K562 (cell line): ENCODE results near the gene HOXB5. TPM values are rescaled to one million over a fixed set of nuclear protein-coding genes. Genes with fewer than 3 reads are reported as not detected.

Experiments
- DACH1 ChIP-seq: fragments of 450-650 bp; IDR thresholded peaks from 2 replicates; pipeline ENCODE4 v1.6.1; 2018; ENCODE audit not compliant: partially characterized antibody
- GABPB1 ChIP-seq: sonication (generic); formaldehyde crosslinking; IDR thresholded peaks from 2 replicates; pipeline ENCODE4 v1.8.0; 2022; ENCODE audit warnings: mild to moderate bottlenecking, missing genetic modification reagents
- HMG20A ChIP-seq: fragments of 450-650 bp; formaldehyde crosslinking; conservative IDR thresholded peaks from 2 replicates; pipeline ENCODE4 v1.4.0; 2020; ENCODE audit warnings: mild to moderate bottlenecking, mixed read lengths
- IRF2 ChIP-seq: sonication (generic); formaldehyde crosslinking; IDR thresholded peaks from 2 replicates; pipeline ENCODE4 v1.8.1; 2022; ENCODE audit warnings: mild to moderate bottlenecking, missing genetic modification reagents
- JUN ChIP-seq, 2 experiments: sonication (generic) in 1 of 2; formaldehyde crosslinking in 1 of 2; IDR thresholded peaks; 2 replicates each; pipeline versions ENCODE4 v1.6.1 to v1.8.0; 2012 to 2022; ENCODE audit warnings: borderline replicate concordance in 2 of 2, mild to moderate bottlenecking in 2 of 2, improper control_type of control experiment in 1 of 2, low read depth in 1 of 2, low read length in 1 of 2, missing genetic modification reagents in 1 of 2
- JUNB ChIP-seq: fragments of 450-650 bp; formaldehyde crosslinking; conservative IDR thresholded peaks from 2 replicates; pipeline ENCODE4 v1.4.0; 2020; ENCODE audit warnings: mild to moderate bottlenecking
- NFE2L1 ChIP-seq: fragments of 450-650 bp; IDR thresholded peaks from 2 replicates; pipeline ENCODE4 v1.6.1; 2016; ENCODE audit warnings: missing genetic modification characterization, low read depth, mild to moderate bottlenecking, missing compliant biosample characterization, moderate library complexity, borderline replicate concordance
- PCBP1 ChIP-seq: fragments of 200-400 bp; formaldehyde crosslinking; IDR thresholded peaks from 2 replicates; pipeline ENCODE4 v1.6.1; 2018; ENCODE audit warnings: mild to moderate bottlenecking, low read depth, low read length; ENCODE audit not compliant: poor library complexity, severe bottlenecking
- PPARD ChIP-seq: fragments of 250-450 bp; sonication (Bioruptor Pico); IDR thresholded peaks from 2 replicates; pipeline ENCODE4 v1.8.0; 2022; ENCODE audit warnings: inconsistent platforms, mild to moderate bottlenecking, moderate library complexity
- RBBP5 ChIP-seq: fragments of 200-600 bp; sonication (generic); IDR thresholded peaks from 2 replicates; pipeline ENCODE4 v1.6.1; 2012; ENCODE audit warnings: borderline replicate concordance, mild to moderate bottlenecking, low read length, control low read depth, inconsistent platforms; ENCODE audit not compliant: insufficient read depth, poor library complexity, severe bottlenecking
- RBM22 ChIP-seq: fragments of 200-400 bp; formaldehyde crosslinking; IDR thresholded peaks from 2 replicates; pipeline ENCODE4 v1.6.1; 2018; ENCODE audit warnings: low read length, low read depth; ENCODE audit not compliant: poor library complexity, severe bottlenecking
- SIN3A ChIP-seq, 2 experiments: fragments of 150-350 bp in 1 of 2; IDR thresholded peaks; 2 replicates each; pipeline ENCODE4 v1.6.1; 2011 to 2016; ENCODE audit warnings: borderline replicate concordance in 2 of 2, low read depth in 2 of 2, low read length in 2 of 2, mild to moderate bottlenecking in 2 of 2, moderate library complexity in 2 of 2; ENCODE audit not compliant: control insufficient read depth in 1 of 2
- XRCC5 ChIP-seq: fragments of 200-400 bp; formaldehyde crosslinking; IDR thresholded peaks from 2 replicates; pipeline ENCODE4 v1.6.1; 2017; ENCODE audit warnings: low read depth, mild to moderate bottlenecking, low read length
- YY1 ChIP-seq, 3 experiments: IDR thresholded peaks; 2 replicates each; pipeline ENCODE4 v1.6.1; 2011; ENCODE audit warnings: low read length in 2 of 3, mild to moderate bottlenecking in 2 of 3, moderate library complexity in 2 of 3, borderline replicate concordance in 1 of 3, control low read depth in 1 of 3, low read depth in 1 of 3; ENCODE audit not compliant: insufficient read depth in 3 of 3, insufficient replicate concordance in 2 of 3, control insufficient read depth in 1 of 3, insufficient read length in 1 of 3; ENCODE audit errors: extremely low read depth in 1 of 3
- ZNF444 ChIP-seq: fragments of 250-450 bp; sonication (Bioruptor Pico); IDR thresholded peaks from 2 replicates; pipeline ENCODE4 v1.4.0; 2020; ENCODE audit warnings: mild to moderate bottlenecking, moderate library complexity
- ZNF584 ChIP-seq: fragments of 200-800 bp; sonication (Bioruptor generic); IDR thresholded peaks from 2 replicates; pipeline ENCODE4 v1.6.1; 2016; ENCODE audit warnings: low read depth, mild to moderate bottlenecking, missing genetic modification characterization, missing compliant biosample characterization
- ZNF785 ChIP-seq: fragments of 250-450 bp; sonication (Bioruptor Pico); IDR thresholded peaks from 2 replicates; pipeline ENCODE4 v1.4.0; 2020; ENCODE audit warnings: mild to moderate bottlenecking
- polyA plus RNA-seq, 8 experiments: library from polyadenylated mRNA; depleted of rRNA in 4 of 8; stranded (reverse) in 5 of 8; unstranded in 3 of 8; fragments of >200 nt; fragmentation: Nextera tagmentation in 2 of 8; fragmentation: Illumina TruSeq in 1 of 8; extraction: Ambion mirVana in 2 of 8; extraction: Trizol in 1 of 8; gene quantifications; 2 replicates each; pipeline versions ENCODE4 v1.2.1 to v1.2.3, GENCODE V29; 2011 to 2014; ENCODE audit warnings: inconsistent platforms in 1 of 8, missing spikeins in 1 of 8
- total RNA-seq, 7 experiments: library from RNA; depleted of rRNA in 6 of 7; stranded (reverse); fragments of >200 nt in 6 of 7; fragmentation: Illumina TruSeq in 2 of 7; extraction: Trizol in 2 of 7; gene quantifications; 2 replicates each; pipeline versions ENCODE4 v1.2.1 to v1.2.3, GENCODE V29; 2011 to 2021; ENCODE audit warnings: low replicate concordance in 1 of 7
- TF ChIP-seq, protein P1 (sequence below): fragments of 250-450 bp; sonication (Bioruptor Pico); IDR thresholded peaks from 2 replicates; pipeline ENCODE4 v1.8.0; 2022; ENCODE audit warnings: inconsistent platforms
- TF ChIP-seq, protein P2 (sequence below): fragments of 450-650 bp; IDR thresholded peaks from 2 replicates; pipeline ENCODE4 v1.7.1; 2018; ENCODE audit warnings: mild to moderate bottlenecking, low read depth; ENCODE audit not compliant: partially characterized antibody

Gene HOXB5
- total and polyA plus RNA-seq, 9 of the 15 experiments (the other 6 are each of a cell fraction or from before 2014, with no cell fraction given) = 0.24 to 2.7 (median 0.65) TPM

DNA sequence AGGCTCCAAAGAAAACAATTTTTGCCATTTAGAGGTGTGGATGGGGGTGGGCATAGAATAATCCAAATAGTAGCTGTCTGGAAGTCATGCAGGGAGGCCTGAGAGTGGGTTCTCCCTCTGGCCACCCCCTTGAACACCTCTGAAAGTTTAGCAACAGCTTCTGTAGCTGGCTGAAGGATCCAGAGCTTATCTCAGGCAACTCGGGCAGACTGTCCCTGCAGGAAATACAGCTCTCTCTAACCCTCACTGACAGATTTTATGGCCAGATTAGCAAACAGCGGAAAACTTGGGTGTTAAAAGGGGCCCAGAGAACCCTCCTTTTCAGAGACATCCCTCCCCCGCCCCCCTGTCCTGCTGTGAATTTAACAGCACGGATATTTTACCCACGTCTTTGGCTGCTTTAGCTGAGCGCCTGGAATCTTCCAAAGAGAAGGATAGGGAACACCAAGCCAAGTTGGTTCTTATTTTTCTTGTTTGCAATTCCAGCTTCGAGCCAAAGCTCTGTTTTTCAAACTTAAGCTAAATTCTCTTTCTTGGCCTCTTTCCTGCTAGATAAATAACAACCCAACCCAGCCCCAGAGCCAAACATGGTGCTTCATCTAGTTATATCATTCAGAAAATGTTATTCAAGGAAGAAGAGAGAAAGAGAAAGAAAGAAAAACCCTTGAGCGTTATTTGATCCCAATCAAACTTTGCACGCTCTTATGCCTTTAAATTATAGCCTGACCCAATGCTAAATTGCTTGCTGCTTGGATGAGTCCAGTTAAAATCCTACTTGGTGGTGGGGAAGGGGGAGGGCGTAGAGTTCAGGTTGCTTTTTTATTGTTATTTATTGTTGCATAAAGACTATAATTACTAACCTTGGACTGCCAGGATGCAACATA is 46.4 kb downstream of the HOXB5 start (continued):
- no peak for TF ChIP-seq NFE2L1 (tag)
- TF ChIP-seq HMG20A (CRISPR knock-in tag) = no peak
- no peak for TF ChIP-seq SIN3A (IDR thresholded peaks at IDR 0.05; ENCODE audit: borderline replicate concordance in 2 of 2, control insufficient read depth in 1 of 2, low read depth in 2 of 2, low read length in 2 of 2)
- TF ChIP-seq IRF2 (CRISPR knock-in tag) = no peak
- TF ChIP-seq DACH1 = no peak
- no peak for TF ChIP-seq ZNF785 (CRISPR knock-in tag)
- 0 out of 2 replicates have a peak, but pooled peaks have one; percentile 32 for TF ChIP-seq JUN (IDR thresholded peaks at IDR 0.05; ENCODE audit: borderline replicate concordance, low read depth, low read length)
- no peak for TF ChIP-seq JUN (CRISPR knock-in tag; IDR thresholded peaks at IDR 0.05; ENCODE audit: borderline replicate concordance)
- TF ChIP-seq ZNF444 (CRISPR knock-in tag) = peak; percentile 82
- no peak for TF ChIP-seq JUNB (CRISPR knock-in tag)
- TF ChIP-seq GABPB1 (CRISPR knock-in tag) = no peak
- no peak for TF ChIP-seq YY1 (IDR thresholded peaks at IDR 0.05; ENCODE audit: borderline replicate concordance in 1 of 3, control insufficient read depth in 1 of 3, extremely low read depth in 1 of 3, insufficient read depth in 3 of 3, insufficient read length in 1 of 3, insufficient replicate concordance in 2 of 3, low read depth in 1 of 3, low read length in 2 of 3)
- TF ChIP-seq RBM22 = no peak
- TF ChIP-seq, protein P1, sequence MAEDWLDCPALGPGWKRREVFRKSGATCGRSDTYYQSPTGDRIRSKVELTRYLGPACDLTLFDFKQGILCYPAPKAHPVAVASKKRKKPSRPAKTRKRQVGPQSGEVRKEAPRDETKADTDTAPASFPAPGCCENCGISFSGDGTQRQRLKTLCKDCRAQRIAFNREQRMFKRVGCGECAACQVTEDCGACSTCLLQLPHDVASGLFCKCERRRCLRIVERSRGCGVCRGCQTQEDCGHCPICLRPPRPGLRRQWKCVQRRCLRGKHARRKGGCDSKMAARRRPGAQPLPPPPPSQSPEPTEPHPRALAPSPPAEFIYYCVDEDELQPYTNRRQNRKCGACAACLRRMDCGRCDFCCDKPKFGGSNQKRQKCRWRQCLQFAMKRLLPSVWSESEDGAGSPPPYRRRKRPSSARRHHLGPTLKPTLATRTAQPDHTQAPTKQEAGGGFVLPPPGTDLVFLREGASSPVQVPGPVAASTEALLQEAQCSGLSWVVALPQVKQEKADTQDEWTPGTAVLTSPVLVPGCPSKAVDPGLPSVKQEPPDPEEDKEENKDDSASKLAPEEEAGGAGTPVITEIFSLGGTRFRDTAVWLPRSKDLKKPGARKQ (CRISPR knock-in tag) = no peak
- TF ChIP-seq XRCC5 = no peak
- TF ChIP-seq, protein P2, sequence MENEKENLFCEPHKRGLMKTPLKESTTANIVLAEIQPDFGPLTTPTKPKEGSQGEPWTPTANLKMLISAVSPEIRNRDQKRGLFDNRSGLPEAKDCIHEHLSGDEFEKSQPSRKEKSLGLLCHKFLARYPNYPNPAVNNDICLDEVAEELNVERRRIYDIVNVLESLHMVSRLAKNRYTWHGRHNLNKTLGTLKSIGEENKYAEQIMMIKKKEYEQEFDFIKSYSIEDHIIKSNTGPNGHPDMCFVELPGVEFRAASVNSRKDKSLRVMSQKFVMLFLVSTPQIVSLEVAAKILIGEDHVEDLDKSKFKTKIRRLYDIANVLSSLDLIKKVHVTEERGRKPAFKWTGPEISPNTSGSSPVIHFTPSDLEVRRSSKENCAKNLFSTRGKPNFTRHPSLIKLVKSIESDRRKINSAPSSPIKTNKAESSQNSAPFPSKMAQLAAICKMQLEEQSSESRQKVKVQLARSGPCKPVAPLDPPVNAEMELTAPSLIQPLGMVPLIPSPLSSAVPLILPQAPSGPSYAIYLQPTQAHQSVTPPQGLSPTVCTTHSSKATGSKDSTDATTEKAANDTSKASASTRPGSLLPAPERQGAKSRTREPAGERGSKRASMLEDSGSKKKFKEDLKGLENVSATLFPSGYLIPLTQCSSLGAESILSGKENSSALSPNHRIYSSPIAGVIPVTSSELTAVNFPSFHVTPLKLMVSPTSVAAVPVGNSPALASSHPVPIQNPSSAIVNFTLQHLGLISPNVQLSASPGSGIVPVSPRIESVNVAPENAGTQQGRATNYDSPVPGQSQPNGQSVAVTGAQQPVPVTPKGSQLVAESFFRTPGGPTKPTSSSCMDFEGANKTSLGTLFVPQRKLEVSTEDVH = no peak
- TF ChIP-seq ZNF584 = no peak
- TF ChIP-seq PCBP1 = no peak
- TF ChIP-seq RBBP5 = peak; percentile 72
- TF ChIP-seq PPARD (CRISPR knock-in tag) = no peak
